ENCODE data around the gene TRIM40.

DNA sequence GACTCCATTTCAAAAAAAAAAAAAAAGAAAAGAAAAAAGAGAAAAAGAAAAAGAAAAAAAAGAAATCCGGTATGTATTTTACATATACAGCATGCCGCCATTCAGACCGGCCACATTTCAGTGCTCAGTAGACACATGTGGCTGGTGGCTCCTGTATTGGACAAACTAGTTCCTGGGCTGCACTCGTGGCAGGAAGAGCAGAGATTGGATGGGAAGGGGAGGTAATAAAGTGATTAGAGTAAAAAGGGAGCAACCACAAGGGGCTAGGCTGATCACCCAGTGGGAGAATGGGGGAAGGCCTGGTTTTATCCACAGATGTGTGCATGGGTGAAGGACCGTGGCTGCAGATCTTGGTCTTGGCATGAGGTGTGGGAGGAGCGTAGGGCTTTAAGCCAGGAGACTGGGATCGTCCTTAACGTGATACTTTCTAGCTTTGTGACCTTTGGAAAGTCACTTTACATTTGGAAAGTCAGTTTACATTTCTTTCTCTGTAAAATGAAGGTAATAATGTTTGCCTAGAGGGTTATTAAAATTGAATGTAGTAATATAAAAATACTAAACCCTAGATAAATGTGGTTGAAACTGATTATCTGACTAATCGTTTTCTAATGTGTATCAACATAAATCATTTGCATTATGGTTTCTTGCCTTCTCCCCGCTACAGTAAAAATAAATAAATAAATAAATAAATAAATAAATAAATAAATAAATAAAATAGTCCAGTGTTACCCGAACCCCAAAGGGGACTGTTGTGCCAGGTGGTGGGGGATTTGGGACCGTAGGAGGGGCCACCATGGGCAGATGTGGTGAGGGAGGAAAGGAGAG is 26.5 kb downstream of the TRIM40 start:
- TF ChIP-seq POLR2A (IDR thresholded peaks at IDR 0.05; ENCODE audit: low read depth, low read length) (no peak), POLR2AphosphoS5 (IDR thresholded peaks at IDR 0.05; ENCODE audit: low read depth, low read length) (no peak)

Data from GM12891 (cell line).